ENCODE measurements around the gene SLC7A8.
"Not testable (repeated sequence)": the region's sequence is repeated elsewhere in the genome, so short reads cannot be mapped to it uniquely, and the experiment has no call there.

- not testable (repeated sequence) for TF ChIP-seq CTCF (conservative IDR thresholded peaks at IDR 0.05; ENCODE audit: low read depth, low read length); EZH2 (IDR thresholded peaks at IDR 0.05; ENCODE audit: low read length, unreplicated experiment)
Observed at GRCh38 chr14:23232241-23232808, 48.9 kb upstream of the SLC7A8 start.

All from PC-3 (cell line).